Measurements from ENCODE around the gene SGCG.

Gene SGCG

GRCh38 chr13:23344931-23345595 lies 164.3 kb downstream of the SGCG start:
- DNase-seq, result no peak

- no peak for DNase-seq
Measured at GRCh38 chr13:23347601-23348000, 166.8 kb downstream of the SGCG start.

GRCh38 chr13:23348262-23349127 lies 167.7 kb downstream of the SGCG start:
- no peak for DNase-seq

- no peak for DNase-seq
Measured at GRCh38 chr13:23349161-23349897, 168.6 kb downstream of the SGCG start.

- no peak for DNase-seq
Measured at GRCh38 chr13:23350009-23350408, 169.2 kb downstream of the SGCG start.

GRCh38 chr13:23352161-23352560 lies 171.4 kb downstream of the SGCG start:
- no peak for DNase-seq

GRCh38 chr13:23354520-23354919 lies 173.7 kb downstream of the SGCG start:
- no peak for DNase-seq

GRCh38 chr13:23356368-23356767 lies 175.6 kb downstream of the SGCG start:
- no peak for DNase-seq

- no peak for DNase-seq
Measured at GRCh38 chr13:23357349-23357748, 176.6 kb downstream of the SGCG start.

- DNase-seq, result no peak
Measured at GRCh38 chr13:23359882-23360281, 179.1 kb downstream of the SGCG start.

GRCh38 chr13:23365652-23366051 lies 184.9 kb downstream of the SGCG start:
- DNase-seq, result no peak

GRCh38 chr13:23367907-23368306 lies 187.1 kb downstream of the SGCG start:
- no peak for DNase-seq

- no peak for DNase-seq
Measured at GRCh38 chr13:23372264-23372906, 191.6 kb downstream of the SGCG start.
